ENCODE results near the gene DAG1. TPM values are rescaled to one million over a fixed set of nuclear protein-coding genes. Genes with fewer than 3 reads are reported as not detected.

DAG1 gene
- total and polyA plus RNA-seq, 5 donors from 2014 or later = 3.2 to 15.7 (median 4.3) TPM

DNA sequence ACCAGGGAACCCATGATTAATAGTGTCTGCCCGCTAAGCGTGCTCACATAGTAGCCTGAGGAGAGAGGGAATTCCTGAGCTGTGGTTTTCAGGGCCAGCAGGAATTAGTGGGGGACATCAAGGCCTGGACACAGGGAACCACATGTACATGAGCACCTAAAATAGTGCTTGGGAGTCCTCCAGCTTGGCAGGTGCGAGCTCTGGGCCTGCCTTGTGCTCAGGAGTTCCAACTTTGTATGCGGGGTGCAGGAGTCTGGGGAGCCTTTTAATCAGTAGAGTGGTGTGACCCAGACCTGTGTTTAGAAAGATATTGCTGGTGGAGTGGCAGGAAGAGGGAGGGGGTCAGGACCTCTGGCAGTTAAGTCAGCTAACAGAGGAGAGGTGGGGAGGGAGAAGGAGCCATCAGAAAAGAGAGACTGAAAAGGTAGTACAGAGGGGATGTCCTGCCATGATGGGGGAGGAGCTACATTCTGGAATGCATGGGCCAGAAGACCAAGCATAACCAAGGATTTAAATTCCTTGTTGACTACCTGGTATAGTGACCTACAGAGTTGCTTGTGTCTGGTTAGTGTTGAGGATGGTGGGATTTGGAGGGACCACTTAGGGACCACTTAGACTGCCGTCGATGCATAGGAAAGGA is 1.9 kb downstream of the DAG1 start:
- Histone ChIP-seq H3K36me3 (ENCODE audit: control insufficient read depth, insufficient read depth, low read length) (no peaks in the 10 kb centered on the region), H3K9me3 (ENCODE audit: control insufficient read depth in 2 of 2, low read length in 2 of 2) (no peaks in the 10 kb centered on the region), H3K27ac (ENCODE audit: insufficient read depth, low read length, poor library complexity, severe bottlenecking) (peak overlapping the region; percentile 89), H3K27me3 (ENCODE audit: control insufficient read depth, insufficient read depth, low read length) (no peaks in the 10 kb centered on the region), H3K4me3 (ENCODE audit: low read depth, low read length) (peak overlapping the region; percentile 96), H3K4me1 (ENCODE audit: control insufficient read depth, insufficient read depth, low read length, poor library complexity, severe bottlenecking) (peaks cover 25% of the 10 kb centered on the region)
- H3K9me3 Mint-ChIP-seq = no peaks in the 10 kb centered on the region
- peaks cover 7 to 32% (median 29%) of the 10 kb centered on the region in 4 donors for H3K4me1 Mint-ChIP-seq
- H3K27me3 Mint-ChIP-seq = no peaks in the 10 kb centered on the region
- DNase-seq = no peak
- no peak for ATAC-seq (ENCODE audit: low read depth in 2 of 2)
- H3K36me3 Mint-ChIP-seq = no peaks in the 10 kb centered on the region
- H3K4me3 Mint-ChIP-seq = peak overlapping the region; percentile 90 to 99 (median 92)
- peak overlapping the region; percentile 88 to 98 (median 96) for H3K27ac Mint-ChIP-seq

DNA sequence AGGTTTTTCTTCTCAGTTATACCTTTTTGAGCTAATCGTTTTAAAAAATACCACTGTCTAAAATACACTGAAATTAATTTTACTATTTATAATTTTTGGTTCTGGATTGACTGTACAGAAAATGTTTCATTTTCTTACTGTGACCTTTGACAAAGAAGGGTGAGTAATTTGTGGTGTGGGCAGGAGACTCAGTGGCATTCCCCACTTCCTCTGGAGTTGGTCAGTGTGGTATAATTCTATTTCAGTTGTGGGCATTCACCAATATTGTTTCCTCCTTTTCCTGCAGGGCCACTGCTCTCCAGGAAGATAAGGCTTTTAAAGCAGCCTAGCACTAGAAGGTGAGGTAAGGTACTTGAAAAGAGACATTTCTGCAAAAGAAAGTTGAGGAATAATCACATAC is 6.5 kb downstream of the DAG1 start:
- Histone ChIP-seq H3K4me3 (ENCODE audit: low read depth, low read length) (no peak overlapping the region), H3K4me1 (ENCODE audit: control insufficient read depth, insufficient read depth, low read length, poor library complexity, severe bottlenecking) (peaks cover 8% of the 10 kb centered on the region), H3K36me3 (ENCODE audit: control insufficient read depth, insufficient read depth, low read length) (peaks cover 12% of the 10 kb centered on the region), H3K27me3 (ENCODE audit: control insufficient read depth, insufficient read depth, low read length) (no peaks in the 10 kb centered on the region), H3K27ac (ENCODE audit: insufficient read depth, low read length, poor library complexity, severe bottlenecking) (no peak overlapping the region), H3K9me3 (ENCODE audit: control insufficient read depth in 2 of 2, low read length in 2 of 2) (no peaks in the 10 kb centered on the region)
- H3K9me3 Mint-ChIP-seq = no peaks in the 10 kb centered on the region
- H3K4me3 Mint-ChIP-seq = no peak overlapping the region
- peak in 1 of 2 donors; percentile 40 for ATAC-seq (ENCODE audit: low read depth in 2 of 2)
- H3K36me3 Mint-ChIP-seq = peaks cover 7% of the 10 kb centered on the region
- no peaks in the 10 kb centered on the region for H3K27me3 Mint-ChIP-seq
- H3K27ac Mint-ChIP-seq = no peak overlapping the region
- DNase-seq = peak in 1 of 3 donors; percentile 34
- H3K4me1 Mint-ChIP-seq = peaks cover 1 to 25% (median 18%) of the 10 kb centered on the region in 4 donors

DNA sequence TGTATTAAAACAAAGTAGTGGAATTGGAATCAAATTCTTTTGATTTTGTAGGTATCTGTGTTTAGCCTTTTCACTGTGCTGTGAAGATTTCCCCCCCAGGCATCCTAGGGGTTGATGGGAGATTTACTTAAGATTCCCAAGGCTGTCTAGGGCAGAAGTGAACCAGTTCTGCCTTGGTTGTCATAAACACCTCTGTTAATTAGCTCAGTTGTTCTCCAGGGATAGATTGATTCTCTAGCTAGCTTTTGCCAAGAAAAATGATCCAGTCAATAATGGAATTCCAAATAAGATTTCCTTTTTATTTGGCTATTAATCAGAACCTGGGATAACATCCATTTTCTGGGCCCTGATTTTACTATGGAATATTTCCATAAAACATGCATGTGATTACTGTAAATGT is 12.7 kb downstream of the DAG1 start:
- no peak overlapping the region for H3K27ac ChIP-seq (ENCODE audit: insufficient read depth, low read length, poor library complexity, severe bottlenecking)
- DNase-seq (no peak), ATAC-seq (ENCODE audit: low read depth in 2 of 2) (no peak)
- no peaks in the 10 kb centered on the region for H3K27me3 ChIP-seq (ENCODE audit: control insufficient read depth, insufficient read depth, low read length)
- no peaks in the 10 kb centered on the region for H3K9me3 ChIP-seq (ENCODE audit: control insufficient read depth in 2 of 2, low read length in 2 of 2)
- H3K4me1 ChIP-seq (ENCODE audit: control insufficient read depth, insufficient read depth, low read length, poor library complexity, severe bottlenecking) = no peaks in the 10 kb centered on the region
- Mint-ChIP-seq H3K36me3 (peaks cover 12% of the 10 kb centered on the region), H3K9me3 (no peaks in the 10 kb centered on the region), H3K4me3 (no peak overlapping the region), H3K27me3 (no peaks in the 10 kb centered on the region), H3K27ac (no peak overlapping the region), H3K4me1 (peaks cover 2 to 21% (median 12%) of the 10 kb centered on the region in 4 donors)
- H3K4me3 ChIP-seq (ENCODE audit: low read depth, low read length) = no peak overlapping the region
- H3K36me3 ChIP-seq (ENCODE audit: control insufficient read depth, insufficient read depth, low read length) = peaks cover 16% of the 10 kb centered on the region

DNA sequence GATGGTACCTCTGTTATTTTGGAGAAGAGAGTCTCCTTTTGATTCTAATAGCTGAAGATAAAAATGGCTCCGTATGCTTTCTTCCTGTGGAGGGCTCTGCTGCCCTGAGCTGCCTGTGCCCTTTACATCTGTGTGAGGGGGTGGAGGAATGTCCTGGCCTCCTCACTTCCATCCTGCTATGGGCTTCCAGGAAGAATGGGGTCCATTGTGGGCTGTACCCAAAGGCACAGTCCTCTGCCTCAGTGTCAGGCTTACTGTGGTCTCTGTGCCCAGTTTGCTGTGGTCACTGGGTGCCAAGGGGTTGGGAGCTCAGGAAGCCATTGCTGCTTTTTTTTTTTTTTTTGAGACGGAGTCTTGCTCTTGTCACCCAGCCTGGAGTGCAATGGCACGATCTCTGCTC is 14.4 kb downstream of the DAG1 start:
- H3K4me3 ChIP-seq (ENCODE audit: low read depth, low read length) = no peak overlapping the region
- H3K27ac Mint-ChIP-seq = peak overlapping the region in 1 of 3 donors; percentile 54
- peaks cover 7 to 24% (median 15%) of the 10 kb centered on the region in 4 donors for H3K4me1 Mint-ChIP-seq
- peaks cover 16% of the 10 kb centered on the region for H3K36me3 ChIP-seq (ENCODE audit: control insufficient read depth, insufficient read depth, low read length)
- no peaks in the 10 kb centered on the region for H3K27me3 Mint-ChIP-seq
- no peaks in the 10 kb centered on the region for H3K4me1 ChIP-seq (ENCODE audit: control insufficient read depth, insufficient read depth, low read length, poor library complexity, severe bottlenecking)
- no peaks in the 10 kb centered on the region for H3K27me3 ChIP-seq (ENCODE audit: control insufficient read depth, insufficient read depth, low read length)
- H3K27ac ChIP-seq (ENCODE audit: insufficient read depth, low read length, poor library complexity, severe bottlenecking) = no peak overlapping the region
- H3K9me3 Mint-ChIP-seq = no peaks in the 10 kb centered on the region
- H3K36me3 Mint-ChIP-seq = peaks cover 21% of the 10 kb centered on the region
- no peak for ATAC-seq (ENCODE audit: low read depth in 2 of 2)
- H3K9me3 ChIP-seq (ENCODE audit: control insufficient read depth in 2 of 2, low read length in 2 of 2) = no peaks in the 10 kb centered on the region
- no peak overlapping the region for H3K4me3 Mint-ChIP-seq
- no peak for DNase-seq

DNA sequence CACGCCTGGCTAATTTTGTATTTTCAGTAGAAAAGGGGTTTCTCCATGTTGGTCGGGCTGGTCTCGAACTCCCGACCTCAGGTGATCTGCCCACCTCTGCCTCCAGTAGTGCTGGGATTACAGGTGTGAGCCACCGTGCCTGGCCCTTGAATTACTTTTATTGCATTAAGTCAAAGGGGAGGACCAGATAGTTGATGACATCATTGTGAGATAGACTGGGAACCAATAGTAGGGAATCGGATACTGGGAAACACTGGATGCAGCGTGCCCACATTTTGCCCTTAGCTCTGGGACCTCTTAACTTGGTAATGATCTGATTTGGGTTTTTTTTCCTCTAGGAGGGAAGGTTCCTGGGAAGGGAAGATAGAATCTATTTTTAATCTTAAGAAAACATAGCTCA is 19.2 kb downstream of the DAG1 start:
- H3K9me3 ChIP-seq (ENCODE audit: control insufficient read depth in 2 of 2, low read length in 2 of 2) = no peaks in the 10 kb centered on the region
- Mint-ChIP-seq H3K36me3 (peaks cover 23% of the 10 kb centered on the region), H3K27me3 (no peaks in the 10 kb centered on the region), H3K4me3 (no peak overlapping the region), H3K9me3 (no peaks in the 10 kb centered on the region), H3K27ac (no peak overlapping the region), H3K4me1 (peaks cover 0 to 18% (median 10%) of the 10 kb centered on the region in 4 donors)
- H3K27ac ChIP-seq (ENCODE audit: insufficient read depth, low read length, poor library complexity, severe bottlenecking) = no peak overlapping the region
- ATAC-seq (ENCODE audit: low read depth in 2 of 2) (no peak), DNase-seq (no peak)
- H3K36me3 ChIP-seq (ENCODE audit: control insufficient read depth, insufficient read depth, low read length) = peaks cover 10% of the 10 kb centered on the region
- no peaks in the 10 kb centered on the region for H3K4me1 ChIP-seq (ENCODE audit: control insufficient read depth, insufficient read depth, low read length, poor library complexity, severe bottlenecking)
- no peak overlapping the region for H3K4me3 ChIP-seq (ENCODE audit: low read depth, low read length)
- H3K27me3 ChIP-seq (ENCODE audit: control insufficient read depth, insufficient read depth, low read length) = no peaks in the 10 kb centered on the region

DNA sequence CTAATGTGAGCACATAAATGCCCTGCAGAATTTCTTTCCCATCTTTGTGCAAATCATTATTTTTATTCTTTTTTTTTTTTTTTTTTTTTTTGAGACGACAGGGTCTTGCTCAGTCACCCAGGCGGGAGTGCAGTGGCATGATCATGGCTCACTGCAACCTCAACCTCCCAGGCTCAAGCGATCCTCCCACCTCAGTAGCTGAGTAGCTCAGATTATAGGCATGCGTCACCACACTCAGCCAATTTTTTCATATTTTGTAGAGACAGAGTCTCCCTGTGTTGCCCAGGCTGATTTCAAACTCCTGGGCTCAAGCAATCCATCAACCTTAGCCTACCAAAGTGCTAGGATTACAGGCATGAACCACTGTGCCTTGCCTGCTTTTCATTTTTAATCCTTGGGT is 22.9 kb downstream of the DAG1 start:
- H3K27ac Mint-ChIP-seq = peak overlapping the region in 1 of 3 donors; percentile 73
- ATAC-seq (ENCODE audit: low read depth in 2 of 2) = no peak

DNA sequence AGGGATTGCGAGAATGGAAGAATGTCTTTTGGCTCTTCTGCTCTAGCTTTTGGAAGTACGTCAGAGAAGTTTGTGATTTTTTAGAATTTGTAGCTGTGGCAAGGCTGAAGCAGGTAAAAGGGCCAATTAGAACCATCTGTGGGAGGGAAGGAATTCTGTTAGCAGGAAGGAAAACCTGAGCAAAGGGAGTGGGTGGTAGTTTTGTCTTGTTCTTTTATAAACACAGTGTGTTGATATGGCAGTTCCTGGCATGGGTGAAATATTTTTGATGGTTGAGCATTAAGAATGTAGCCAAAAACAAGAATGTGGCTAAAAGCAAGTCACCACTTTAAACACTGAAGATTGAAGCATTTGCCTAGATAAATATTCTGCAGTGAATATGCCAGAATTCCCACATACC is 23.8 kb downstream of the DAG1 start:
- no peaks in the 10 kb centered on the region for H3K27me3 ChIP-seq (ENCODE audit: control insufficient read depth, insufficient read depth, low read length)
- no peak for DNase-seq
- H3K9me3 Mint-ChIP-seq = no peaks in the 10 kb centered on the region
- H3K27ac Mint-ChIP-seq = peak overlapping the region in 2 of 3 donors; percentile 27 to 73
- no peaks in the 10 kb centered on the region for H3K4me1 ChIP-seq (ENCODE audit: control insufficient read depth, insufficient read depth, low read length, poor library complexity, severe bottlenecking)
- no peak overlapping the region for H3K4me3 Mint-ChIP-seq
- H3K36me3 Mint-ChIP-seq = peaks cover 19% of the 10 kb centered on the region
- no peaks in the 10 kb centered on the region for H3K36me3 ChIP-seq (ENCODE audit: control insufficient read depth, insufficient read depth, low read length)
- peaks cover 0 to 14% (median 9%) of the 10 kb centered on the region in 4 donors for H3K4me1 Mint-ChIP-seq
- no peak overlapping the region for H3K4me3 ChIP-seq (ENCODE audit: low read depth, low read length)
- no peak overlapping the region for H3K27ac ChIP-seq (ENCODE audit: insufficient read depth, low read length, poor library complexity, severe bottlenecking)
- no peaks in the 10 kb centered on the region for H3K27me3 Mint-ChIP-seq
- H3K9me3 ChIP-seq (ENCODE audit: control insufficient read depth in 2 of 2, low read length in 2 of 2) = no peaks in the 10 kb centered on the region
- no peak for ATAC-seq (ENCODE audit: low read depth in 2 of 2)

More for the DNA sequence above, 22.9 kb downstream of the DAG1 start:
- H3K36me3 Mint-ChIP-seq = peaks cover 22% of the 10 kb centered on the region
- no peak overlapping the region for H3K27ac ChIP-seq (ENCODE audit: insufficient read depth, low read length, poor library complexity, severe bottlenecking)
- no peaks in the 10 kb centered on the region for H3K4me1 ChIP-seq (ENCODE audit: control insufficient read depth, insufficient read depth, low read length, poor library complexity, severe bottlenecking)
- H3K27me3 ChIP-seq (ENCODE audit: control insufficient read depth, insufficient read depth, low read length) = no peaks in the 10 kb centered on the region
- peaks cover 5% of the 10 kb centered on the region for H3K36me3 ChIP-seq (ENCODE audit: control insufficient read depth, insufficient read depth, low read length)
- no peak for DNase-seq
- no peaks in the 10 kb centered on the region for H3K9me3 Mint-ChIP-seq
- H3K27me3 Mint-ChIP-seq = no peaks in the 10 kb centered on the region
- peaks cover 0 to 15% (median 8%) of the 10 kb centered on the region in 4 donors for H3K4me1 Mint-ChIP-seq
- H3K9me3 ChIP-seq (ENCODE audit: control insufficient read depth in 2 of 2, low read length in 2 of 2) = no peaks in the 10 kb centered on the region
- H3K4me3 ChIP-seq (ENCODE audit: low read depth, low read length) = no peak overlapping the region
- no peak overlapping the region for H3K4me3 Mint-ChIP-seq

DNA sequence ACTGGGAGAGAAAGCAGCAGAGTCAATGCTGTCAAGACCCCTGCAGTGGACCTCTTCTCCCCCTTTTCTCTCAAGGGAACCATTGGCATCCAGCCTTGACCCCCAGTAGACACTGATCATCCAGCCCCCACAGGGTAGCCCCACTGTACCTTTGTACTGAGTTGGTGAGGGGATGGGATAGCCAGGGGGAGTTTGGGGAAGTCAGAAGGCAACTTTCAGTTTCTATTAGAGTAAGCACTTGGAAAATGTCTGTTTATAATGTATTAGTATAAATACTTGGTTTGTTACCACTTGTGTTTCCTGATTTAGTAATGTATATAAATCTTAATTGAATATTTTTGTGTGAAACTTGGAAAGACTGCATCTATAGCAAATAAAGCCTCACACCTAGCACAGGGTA is 25.0 kb downstream of the DAG1 start:
- no peak overlapping the region for H3K27ac Mint-ChIP-seq
- H3K36me3 Mint-ChIP-seq = peaks cover 9% of the 10 kb centered on the region
- Histone ChIP-seq H3K27me3 (ENCODE audit: control insufficient read depth, insufficient read depth, low read length) (no peaks in the 10 kb centered on the region), H3K36me3 (ENCODE audit: control insufficient read depth, insufficient read depth, low read length) (no peaks in the 10 kb centered on the region), H3K9me3 (ENCODE audit: control insufficient read depth in 2 of 2, low read length in 2 of 2) (no peaks in the 10 kb centered on the region), H3K27ac (ENCODE audit: insufficient read depth, low read length, poor library complexity, severe bottlenecking) (no peak overlapping the region), H3K4me1 (ENCODE audit: control insufficient read depth, insufficient read depth, low read length, poor library complexity, severe bottlenecking) (no peaks in the 10 kb centered on the region), H3K4me3 (ENCODE audit: low read depth, low read length) (no peak overlapping the region)
- ATAC-seq (ENCODE audit: low read depth in 2 of 2) (no peak), DNase-seq (no peak)
- H3K4me1 Mint-ChIP-seq = peaks cover 0 to 13% (median 8%) of the 10 kb centered on the region in 4 donors
- H3K9me3 Mint-ChIP-seq = no peaks in the 10 kb centered on the region
- no peak overlapping the region for H3K4me3 Mint-ChIP-seq
- H3K27me3 Mint-ChIP-seq = no peaks in the 10 kb centered on the region

Measured in CD4-positive, CD25-positive, alpha-beta regulatory T cell (primary cell).